ENCODE results near the gene BMP10. TPM values are rescaled to one million over a fixed set of nuclear protein-coding genes. Genes with fewer than 3 reads are reported as not detected.

BMP10 gene
- total RNA-seq, 1 experiment from 2014 or later = not detected

DNA sequence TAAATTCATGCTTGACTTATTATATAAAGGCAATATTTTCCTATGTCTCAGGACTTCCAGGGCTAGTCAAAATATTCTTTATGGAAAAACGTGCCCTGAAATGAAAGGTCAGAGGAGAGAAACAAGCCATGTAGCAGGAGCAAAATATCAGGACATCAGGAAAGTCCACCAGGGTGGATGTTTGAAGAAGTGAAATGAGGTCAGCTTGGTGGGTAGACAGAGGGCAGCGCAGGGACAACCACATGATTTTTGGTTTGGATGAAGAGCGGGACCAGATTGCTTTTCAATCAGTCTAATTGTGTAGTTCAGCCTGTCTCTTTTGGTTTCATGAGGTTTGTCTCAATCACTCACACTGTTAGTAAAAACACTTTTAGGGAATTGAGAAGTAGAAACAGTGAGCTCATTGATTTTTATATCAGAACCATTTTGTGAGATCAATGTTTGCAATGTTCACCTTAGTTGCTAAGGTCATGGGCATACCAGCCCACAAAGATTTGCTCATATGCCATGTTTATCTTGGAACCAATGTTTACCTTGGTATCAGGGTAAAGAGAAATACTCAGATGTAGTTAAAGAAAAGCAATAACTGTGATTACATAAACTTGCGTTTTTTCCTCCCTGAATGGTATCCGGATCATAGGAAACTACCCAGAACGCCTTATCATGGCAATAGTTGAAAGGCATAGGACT, 49.4 kb upstream of the BMP10 start:
- Mint-ChIP-seq H3K27ac (no peak overlapping the region), H3K4me3 (no peak overlapping the region), H3K9me3 (no peaks in the 10 kb centered on the region), H3K4me1 (peaks cover 5 to 10% of the 10 kb centered on the region in 2 experiments), H3K36me3 (ENCODE audit: insufficient read depth in 1 of 3, low read depth in 3 of 3) (no peaks in the 10 kb centered on the region), H3K27me3 (ENCODE audit: low read depth) (peaks cover 2% of the 10 kb centered on the region)
- H3K14ac ChIP-seq (ENCODE audit: insufficient read depth, low read length) = no peak overlapping the region
- H3K27ac ChIP-seq (ENCODE audit: insufficient read length, low read depth, low read length) = no peak overlapping the region
- H2BK120ac ChIP-seq (ENCODE audit: low read depth, low read length, poor library complexity, severe bottlenecking) = no peak overlapping the region
- H3K27me3 ChIP-seq (ENCODE audit: insufficient read depth, low read length) = no peaks in the 10 kb centered on the region
- no peak overlapping the region for H4K8ac ChIP-seq (replicated peaks; ENCODE audit: insufficient read length, low read depth, low read length)
- H2AFZ ChIP-seq (ENCODE audit: low read length) = no peak overlapping the region
- no peak overlapping the region for H4K91ac ChIP-seq (ENCODE audit: insufficient read length, low read depth, low read length)
- H3K4me1 ChIP-seq (ENCODE audit: insufficient read depth, low read length) = no peaks in the 10 kb centered on the region
- H3K79me2 ChIP-seq (ENCODE audit: insufficient read depth, low read length) = no peaks in the 10 kb centered on the region
- no peak overlapping the region for H3K4me2 ChIP-seq (ENCODE audit: insufficient read depth, insufficient read length, low read length)
- H4K5ac ChIP-seq (ENCODE audit: insufficient read length, low read depth, low read length) = no peak overlapping the region
- no peak overlapping the region for H2BK12ac ChIP-seq (ENCODE audit: insufficient read length, low read depth, low read length)
- no peak overlapping the region for H3K18ac ChIP-seq (ENCODE audit: insufficient read length, low read depth, low read length)
- H4K20me1 ChIP-seq (ENCODE audit: control insufficient read depth, insufficient read depth, insufficient read length) = no peaks in the 10 kb centered on the region
- H3K9me3 ChIP-seq (ENCODE audit: control insufficient read depth, low read depth, low read length) = no peaks in the 10 kb centered on the region
- no peak overlapping the region for H3T11ph ChIP-seq (ENCODE audit: low read length)
- no peak overlapping the region for H2AK5ac ChIP-seq (ENCODE audit: insufficient read length, low read length)
- no peaks in the 10 kb centered on the region for H3K79me1 ChIP-seq (ENCODE audit: insufficient read depth, low read depth, low read length, poor library complexity, severe bottlenecking)
- no peak overlapping the region for H3K4ac ChIP-seq (ENCODE audit: low read depth, low read length)
- no CpG with 5 or more reads among the region's 6 CpGs for WGBS (ENCODE audit: extremely low coverage, insufficient read length, low lambda C conversion rate)
- no peak overlapping the region for H2BK5ac ChIP-seq (ENCODE audit: insufficient read length, low read length)
- no peak overlapping the region for H3K9ac ChIP-seq (ENCODE audit: extremely low read depth, insufficient read length, low read length)
- H2BK15ac ChIP-seq (ENCODE audit: low read depth, low read length) = no peak overlapping the region
- TF ChIP-seq, protein P1, sequence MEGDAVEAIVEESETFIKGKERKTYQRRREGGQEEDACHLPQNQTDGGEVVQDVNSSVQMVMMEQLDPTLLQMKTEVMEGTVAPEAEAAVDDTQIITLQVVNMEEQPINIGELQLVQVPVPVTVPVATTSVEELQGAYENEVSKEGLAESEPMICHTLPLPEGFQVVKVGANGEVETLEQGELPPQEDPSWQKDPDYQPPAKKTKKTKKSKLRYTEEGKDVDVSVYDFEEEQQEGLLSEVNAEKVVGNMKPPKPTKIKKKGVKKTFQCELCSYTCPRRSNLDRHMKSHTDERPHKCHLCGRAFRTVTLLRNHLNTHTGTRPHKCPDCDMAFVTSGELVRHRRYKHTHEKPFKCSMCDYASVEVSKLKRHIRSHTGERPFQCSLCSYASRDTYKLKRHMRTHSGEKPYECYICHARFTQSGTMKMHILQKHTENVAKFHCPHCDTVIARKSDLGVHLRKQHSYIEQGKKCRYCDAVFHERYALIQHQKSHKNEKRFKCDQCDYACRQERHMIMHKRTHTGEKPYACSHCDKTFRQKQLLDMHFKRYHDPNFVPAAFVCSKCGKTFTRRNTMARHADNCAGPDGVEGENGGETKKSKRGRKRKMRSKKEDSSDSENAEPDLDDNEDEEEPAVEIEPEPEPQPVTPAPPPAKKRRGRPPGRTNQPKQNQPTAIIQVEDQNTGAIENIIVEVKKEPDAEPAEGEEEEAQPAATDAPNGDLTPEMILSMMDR (conservative IDR thresholded peaks at IDR 0.05) = no peak
- no peak overlapping the region for H3K23ac ChIP-seq (ENCODE audit: insufficient read length, low read depth, low read length)
- H3K56ac ChIP-seq (ENCODE audit: insufficient read length, low read depth, low read length) = no peak overlapping the region
- DNase-seq = no peak
- no peaks in the 10 kb centered on the region for H3K23me2 ChIP-seq (ENCODE audit: insufficient read length, low read depth, low read length, poor library complexity, severe bottlenecking)
- no peak overlapping the region for H2BK20ac ChIP-seq (ENCODE audit: low read depth, low read length, poor library complexity, severe bottlenecking)

All from H9 (cell line).